G401.6 (cell line): Measurements from ENCODE around the gene C1orf21.

Experiments
- FAIRE-seq: peaks from 2 replicates; lab custom pipeline; 2012; peaks lifted over from hg19 to GRCh38; lab: Jason Lieb, UNC

Gene C1orf21

DNA sequence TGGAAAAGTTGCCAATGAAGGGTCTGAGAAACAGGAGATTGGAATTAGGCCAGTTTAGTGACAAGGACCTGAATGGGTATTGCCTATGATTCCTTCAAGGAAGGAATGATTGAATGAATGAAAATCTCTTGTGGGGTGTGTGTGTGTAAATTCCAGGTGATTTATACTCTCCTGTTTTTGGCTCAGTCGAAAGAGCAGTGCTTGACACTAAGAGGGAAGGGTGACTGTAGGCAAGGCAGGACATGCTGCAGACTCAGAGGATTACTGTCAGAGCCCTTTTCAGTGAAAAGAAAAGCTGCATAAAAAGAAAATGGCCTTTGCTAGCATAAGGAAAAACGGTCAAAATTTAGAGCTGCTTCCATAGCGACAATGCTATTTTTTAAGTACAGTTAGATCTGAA is 30.1 kb downstream of the C1orf21 start:
- no peak for FAIRE-seq

DNA sequence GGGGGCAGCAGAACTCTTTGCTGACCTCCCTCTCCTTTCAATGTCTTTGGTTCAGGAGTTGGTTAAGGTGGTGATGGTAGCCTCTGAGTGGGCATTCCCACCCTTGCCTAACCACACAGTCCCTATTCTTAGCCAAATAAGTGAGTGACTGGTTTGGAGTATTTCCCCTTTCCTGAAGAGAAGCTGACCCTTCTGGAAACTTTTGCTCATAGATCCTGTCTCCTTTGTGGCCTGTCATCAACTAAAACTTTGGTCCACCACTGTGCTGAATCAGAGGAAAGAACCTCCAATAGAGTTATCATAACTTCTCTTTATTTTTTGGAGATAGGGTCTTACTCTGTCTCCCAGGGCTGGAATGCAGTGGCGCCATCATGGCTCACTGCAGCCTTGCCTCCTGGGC is 31.1 kb downstream of the C1orf21 start:
- FAIRE-seq: no peak

DNA sequence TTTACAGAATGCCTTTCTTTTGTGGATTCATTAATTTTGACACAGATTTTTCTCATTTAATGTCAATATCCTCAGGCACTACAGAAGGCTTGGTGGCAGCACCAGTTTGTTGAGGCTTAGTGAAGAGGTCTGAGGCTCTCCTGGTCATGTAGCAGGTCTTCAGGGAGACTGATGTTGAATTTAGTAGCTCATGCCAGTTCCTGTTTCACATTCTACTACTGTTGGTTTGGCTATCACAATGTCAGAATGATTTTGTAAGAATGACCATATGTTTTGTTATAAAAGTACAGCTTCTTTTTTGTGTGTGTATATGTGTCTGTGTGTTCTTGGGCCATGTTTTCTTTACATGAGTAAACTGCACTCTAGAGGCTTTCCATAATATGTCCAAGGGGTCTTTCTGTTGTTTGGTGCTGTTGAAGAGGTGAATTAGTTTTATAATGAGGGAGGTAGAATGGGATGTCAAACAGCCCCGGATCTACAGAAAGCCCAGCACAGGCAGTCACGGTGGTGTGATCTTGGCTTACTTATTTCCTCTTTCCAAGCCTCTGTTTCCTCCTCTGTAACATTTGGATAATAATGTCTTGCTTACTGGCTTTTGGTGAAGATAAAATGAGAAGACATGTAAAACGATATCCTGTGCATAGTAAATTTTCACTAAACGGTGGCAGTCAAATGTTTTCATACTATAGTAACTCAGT is 32.0 kb downstream of the C1orf21 start:
- FAIRE-seq: no peak

DNA sequence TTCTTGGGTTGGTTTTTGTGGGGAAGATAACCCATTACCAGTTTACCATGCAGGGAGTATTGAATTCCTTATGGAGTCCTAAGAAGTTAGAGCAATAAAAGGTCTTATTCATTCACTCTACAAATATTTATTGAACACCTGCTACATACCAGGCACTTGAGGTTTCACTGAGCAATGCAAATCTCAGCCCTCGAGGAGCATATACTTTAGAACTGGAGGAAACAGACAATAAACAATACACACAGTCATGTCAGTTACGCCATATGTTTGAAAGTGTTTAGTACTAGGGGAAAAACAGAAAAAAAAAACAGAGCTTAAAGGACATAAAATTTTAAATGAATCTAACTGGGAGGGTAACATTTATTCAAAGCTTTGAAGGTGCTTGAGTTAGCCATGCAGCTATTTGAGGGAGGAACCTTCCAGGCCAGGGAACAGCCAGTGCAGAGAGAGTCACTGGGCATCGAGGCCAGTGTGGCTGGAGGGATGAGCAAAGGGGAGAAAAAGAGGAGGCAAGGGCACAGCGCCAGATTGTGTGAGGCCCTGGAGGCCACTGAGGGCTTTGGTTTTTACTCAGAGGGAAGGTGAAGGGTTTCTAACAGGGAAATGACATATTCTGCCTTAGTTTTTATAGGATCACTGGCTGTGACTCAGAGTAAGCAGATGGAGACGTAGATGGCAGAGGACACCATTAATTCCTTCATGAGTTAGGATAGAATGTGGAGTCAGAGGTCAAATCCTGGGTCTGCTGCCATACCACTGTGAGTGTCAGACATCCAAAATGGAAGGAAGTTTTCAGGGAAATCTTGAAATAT is 32.7 kb downstream of the C1orf21 start:
- FAIRE-seq: no peak

DNA sequence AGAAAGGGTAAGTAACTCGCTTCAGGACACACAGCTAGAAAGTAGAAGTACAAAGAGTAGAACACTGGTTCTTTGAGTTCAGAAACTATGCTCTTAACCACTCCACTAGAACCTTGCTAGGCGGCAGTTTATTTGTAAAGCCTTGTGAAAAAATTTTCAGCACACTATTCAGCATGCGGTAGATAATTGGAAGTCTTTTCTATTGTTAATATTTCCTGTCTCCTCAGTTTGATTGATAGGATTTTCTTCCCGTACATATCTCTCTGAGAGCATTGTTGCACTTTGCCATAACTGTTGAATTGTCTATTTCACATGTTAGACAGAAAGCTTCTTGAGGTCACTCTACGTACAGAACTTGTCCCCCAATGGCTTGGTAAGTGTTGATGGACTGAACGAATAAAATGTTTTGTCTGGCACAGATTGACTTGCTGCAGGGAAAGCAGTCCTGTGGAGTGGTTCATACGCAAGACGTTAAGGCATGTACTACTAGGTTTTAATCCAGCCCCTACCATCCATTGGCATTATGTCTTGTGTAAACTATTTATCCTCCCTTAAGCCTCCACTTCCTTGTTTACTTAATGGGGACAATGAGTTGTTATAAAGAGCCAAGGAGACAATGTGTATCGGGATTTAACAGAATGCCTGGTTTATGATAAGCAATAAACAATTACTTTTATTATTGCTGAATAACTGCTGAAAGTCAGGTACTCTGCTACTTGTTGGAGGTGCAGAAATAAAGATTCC is 35.8 kb downstream of the C1orf21 start:
- no peak for FAIRE-seq

DNA sequence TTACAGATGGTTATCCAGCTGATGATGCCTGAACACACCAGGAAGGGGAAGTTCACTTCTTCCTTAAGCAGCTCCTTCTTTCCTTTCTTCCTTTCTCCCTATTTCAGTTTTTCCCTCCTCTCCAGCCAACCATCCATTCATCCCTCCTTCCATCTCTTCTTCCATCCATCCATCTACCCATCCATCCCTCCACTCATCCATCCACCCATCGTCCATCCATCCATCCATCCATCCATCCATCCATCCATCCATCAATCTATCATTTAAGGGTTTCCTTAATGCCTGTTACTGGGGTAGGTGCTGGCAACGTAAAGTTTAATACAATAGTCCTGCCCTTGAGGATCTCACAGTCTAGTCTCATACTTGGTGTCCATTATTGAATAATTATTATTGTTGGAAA is 36.8 kb downstream of the C1orf21 start:
- no peak for FAIRE-seq

DNA sequence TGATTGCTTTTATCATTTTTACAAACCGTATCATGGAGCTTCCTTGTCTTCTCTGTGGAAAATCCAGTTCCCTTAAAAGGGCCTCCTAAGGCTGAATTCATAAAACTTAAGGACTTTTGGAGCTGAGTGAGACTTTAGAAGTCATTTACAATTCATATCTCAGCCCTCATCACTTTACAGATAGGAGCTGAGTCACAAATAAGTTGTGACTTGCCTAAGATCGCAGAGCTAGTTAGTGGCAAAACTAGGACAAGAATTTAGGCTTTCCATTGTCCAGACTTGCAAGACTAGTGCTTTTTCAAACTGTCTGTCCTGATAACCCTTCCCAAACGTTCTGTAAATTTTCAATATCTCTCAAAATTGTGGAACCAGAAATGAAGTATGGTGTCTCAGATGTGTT is 37.3 kb downstream of the C1orf21 start:
- no peak for FAIRE-seq

DNA sequence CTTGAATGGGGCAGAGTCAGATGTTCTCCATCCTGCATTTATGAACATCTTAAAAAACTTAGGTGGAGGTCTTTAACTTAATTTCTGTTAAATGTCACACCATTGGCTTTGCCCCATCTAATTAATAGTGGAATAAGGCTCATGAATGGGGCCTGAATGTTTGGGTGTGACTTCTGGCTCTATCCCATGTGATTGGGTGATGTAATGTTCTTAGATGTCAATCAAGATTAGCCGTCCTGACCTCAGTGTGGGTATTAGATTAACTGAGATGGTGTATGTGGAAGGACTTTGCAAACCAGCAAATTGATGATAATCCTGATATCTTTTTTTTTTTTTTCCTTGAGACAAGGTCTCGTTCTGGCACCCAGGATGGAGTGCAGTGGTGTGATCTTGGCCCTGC is 38.1 kb downstream of the C1orf21 start:
- FAIRE-seq: no peak

DNA sequence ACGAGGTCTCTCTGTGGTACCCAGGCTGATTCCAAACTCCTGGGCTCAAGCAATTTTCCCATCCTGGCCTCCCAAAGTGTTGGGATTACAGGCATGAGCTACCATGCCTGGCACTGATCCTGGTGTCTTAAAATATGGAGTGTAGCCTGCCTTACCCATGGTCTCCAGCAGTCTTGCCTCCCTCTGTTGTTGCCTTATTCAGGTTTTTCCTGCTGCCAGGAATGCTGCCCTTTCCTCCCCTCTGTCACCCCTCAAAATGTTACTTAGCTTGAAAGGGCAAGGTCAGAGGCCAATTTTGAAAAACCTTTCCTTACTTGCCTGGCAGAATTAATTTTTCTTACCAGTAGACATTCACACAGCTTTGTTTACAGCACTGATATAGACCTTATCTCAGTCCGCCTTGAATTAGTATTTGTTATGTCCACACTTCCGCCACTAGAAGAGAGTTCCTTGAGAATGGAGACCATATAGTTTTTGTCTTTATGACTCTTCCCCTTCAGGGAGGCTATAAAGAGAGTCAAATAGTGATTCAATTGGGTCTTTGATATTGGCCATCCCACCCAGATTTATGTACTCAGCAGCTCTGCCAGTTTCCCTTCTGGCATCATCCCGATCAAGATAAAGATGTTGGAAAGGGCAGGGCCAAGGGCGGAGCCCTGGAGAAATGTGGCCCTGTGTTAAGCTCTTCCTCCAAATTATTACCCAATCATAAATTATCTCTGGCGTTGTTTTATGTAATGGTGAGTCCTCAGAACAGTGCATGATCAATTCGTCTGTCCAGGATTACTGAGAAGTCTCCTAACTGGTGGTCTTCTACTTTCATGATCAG is 38.8 kb downstream of the C1orf21 start:
- no peak for FAIRE-seq

DNA sequence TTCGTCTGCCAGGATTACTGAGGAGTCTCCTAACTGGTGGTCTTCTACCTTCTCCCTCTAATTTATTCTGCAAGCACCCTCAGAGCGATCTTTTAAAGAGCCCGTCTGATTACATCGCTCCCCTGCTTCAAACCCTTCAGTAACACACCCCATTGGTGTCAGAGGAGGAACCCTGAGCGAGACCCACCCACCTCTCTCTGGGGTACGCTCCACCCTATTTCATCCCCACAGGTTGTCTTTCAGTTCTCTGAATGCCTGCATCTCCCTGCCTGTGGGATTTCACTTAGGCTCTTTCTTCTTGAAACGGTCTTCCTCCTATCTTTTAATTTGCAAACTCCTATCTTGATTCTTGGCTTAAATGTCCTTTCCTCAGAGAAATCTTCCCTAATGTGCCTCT is 39.4 kb downstream of the C1orf21 start:
- FAIRE-seq: no peak

DNA sequence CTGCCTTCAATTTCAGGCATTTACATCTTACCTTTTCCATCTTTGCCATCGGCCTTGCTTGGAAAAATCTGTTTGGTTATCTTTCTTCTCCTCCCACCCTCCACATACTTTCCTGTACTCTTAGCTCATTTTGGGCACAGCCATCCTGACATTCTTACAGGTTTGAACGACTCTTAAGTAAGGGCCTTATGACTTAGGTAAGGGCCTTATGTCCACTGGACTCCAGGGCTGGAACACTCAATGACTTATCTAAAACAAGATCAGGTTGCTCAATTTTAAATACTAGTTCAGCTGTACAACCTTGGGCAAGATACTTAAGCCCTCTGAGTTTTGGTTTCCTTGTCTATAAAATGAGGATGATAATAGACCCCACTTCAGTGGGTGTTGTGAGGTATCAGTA is 40.9 kb downstream of the C1orf21 start:
- FAIRE-seq: no peak

DNA sequence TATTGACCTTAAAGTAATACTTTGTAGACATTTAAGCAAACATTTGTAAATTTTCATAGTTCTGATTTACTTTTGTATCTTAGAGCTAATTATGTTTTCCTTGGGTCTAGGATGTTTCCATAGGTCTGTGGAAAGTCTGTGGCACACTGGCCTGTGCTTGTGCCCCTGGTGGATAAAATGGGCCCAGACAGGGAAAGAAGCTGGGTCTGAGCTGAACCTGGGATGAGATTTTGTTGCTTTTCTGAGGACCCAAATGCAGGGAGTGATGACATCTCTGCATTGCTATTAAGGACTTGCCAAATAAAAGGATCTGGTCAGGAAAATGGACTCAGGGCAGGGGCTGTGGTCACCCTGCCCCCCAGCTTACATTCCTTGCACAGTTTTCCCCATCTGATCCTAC is 41.8 kb downstream of the C1orf21 start:
- no peak for FAIRE-seq

DNA sequence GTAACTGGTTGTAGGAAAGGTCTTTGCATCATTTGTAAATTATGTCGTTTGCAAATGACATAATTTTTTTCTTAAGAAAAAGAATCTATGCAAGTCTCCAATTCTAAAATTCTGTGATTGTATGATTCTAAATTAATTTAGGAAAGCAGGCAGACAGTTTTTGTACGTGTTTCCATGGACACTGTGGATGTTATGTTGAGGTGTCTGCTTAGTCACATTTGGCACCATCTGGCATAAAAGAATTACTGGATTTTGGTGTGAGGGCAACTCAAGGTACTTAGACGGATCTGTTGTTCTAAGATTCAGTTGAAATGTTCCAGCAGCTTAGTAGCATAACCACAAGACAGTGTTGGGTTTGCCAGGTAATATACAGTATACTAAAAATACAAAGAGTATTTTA is 42.5 kb downstream of the C1orf21 start:
- FAIRE-seq: no peak

DNA sequence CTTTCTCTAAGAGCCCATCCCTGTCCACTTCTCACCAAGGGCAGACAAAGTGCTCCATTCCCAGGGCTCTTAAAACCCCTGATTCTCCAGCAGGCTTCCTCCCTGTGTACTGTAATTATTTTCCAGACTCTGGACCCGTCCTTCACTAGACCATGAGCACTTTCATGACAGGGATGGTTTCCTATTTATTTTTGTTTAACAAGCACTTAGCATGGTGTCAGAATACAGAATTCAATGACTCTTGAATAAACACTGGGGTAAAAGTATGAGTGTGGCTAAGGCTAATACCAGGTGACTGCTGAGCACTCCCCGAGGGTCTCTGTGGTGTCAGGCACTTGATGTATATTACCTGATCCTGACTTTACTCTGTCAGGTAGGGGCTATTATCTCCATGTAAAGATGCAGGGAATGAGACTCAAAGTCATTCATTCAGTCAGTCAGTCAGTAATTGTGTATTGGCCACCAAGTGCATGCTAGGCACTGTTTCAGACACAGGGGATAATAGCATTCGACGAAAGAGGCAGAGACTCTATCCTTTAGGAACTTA is 47.2 kb downstream of the C1orf21 start:
- FAIRE-seq: no peak

DNA sequence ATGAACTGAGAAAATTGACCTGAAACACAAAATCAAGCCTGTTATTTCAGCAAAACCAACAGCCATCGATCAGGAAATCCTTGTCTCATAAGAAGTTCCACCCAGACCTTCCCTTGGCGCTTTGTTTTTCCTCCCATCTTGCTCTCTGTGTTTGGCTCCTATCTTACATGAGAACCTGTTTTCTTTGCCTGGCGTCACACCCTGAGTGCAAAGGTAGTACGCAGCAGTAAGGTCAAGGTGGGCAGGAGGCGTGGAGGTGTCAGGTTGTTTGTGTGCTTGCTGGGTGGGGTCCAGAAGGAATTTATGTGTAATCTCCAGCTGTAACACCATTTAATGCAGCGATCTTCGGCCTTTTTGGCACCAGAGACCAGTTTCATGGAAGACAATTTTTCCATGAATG is 50.5 kb downstream of the C1orf21 start:
- no peak for FAIRE-seq

DNA sequence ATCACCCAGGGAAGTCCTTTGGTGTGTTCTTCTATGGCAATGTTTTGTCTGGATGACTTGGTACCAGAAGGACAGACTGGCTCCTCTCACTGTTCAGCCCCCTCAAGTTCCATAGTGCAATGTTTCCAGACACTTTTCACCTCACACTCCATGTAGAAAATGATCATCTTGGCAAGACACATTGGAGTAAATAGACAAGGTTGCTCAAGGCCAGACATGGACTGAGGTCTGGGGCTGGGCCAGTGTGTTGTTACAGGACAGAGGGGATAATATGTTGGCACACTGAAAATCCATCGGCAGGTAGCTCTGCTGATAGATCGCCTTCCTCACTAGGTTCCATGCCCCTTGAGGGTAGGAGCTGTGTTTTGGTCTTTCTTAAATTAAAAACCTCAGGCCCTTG is 51.5 kb downstream of the C1orf21 start:
- no peak for FAIRE-seq

DNA sequence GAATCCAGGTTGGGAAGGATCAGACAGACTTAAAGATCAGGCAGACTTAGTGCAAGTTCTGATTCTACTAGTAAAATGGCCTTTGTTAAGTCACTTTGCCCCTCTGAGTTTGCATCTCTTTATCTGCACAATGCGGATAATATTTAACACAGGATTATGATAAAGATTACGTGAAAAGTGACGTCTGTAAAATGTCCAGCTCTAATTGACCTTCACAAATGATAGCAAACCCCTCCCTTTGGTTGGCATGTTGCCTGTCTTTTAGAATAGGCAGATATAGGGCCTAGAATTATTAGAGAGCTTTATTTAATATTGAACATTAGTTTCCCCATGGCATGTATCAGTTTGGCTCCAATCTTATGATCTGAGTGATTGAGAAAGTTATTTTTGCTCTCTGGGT is 55.4 kb downstream of the C1orf21 start:
- FAIRE-seq: no peak

DNA sequence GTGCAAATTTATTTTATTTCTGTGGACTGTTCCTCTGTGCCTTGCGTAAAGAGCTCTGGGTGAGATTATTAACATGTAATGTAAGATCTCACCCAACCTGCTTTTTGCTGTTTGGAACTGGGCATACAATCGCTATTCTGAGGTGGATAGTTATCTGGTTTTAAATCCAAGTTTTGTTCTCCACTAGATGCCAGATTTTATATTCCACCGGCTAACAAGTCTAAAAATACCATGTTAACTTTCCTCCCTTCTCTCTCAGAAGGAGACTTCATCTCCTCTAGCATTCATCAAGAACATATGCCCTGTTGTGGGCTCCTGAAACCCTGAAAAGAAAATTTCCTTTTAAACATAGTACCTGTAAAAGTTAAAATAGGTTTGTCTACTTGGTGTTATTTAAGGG is 56.4 kb downstream of the C1orf21 start:
- FAIRE-seq: no peak

DNA sequence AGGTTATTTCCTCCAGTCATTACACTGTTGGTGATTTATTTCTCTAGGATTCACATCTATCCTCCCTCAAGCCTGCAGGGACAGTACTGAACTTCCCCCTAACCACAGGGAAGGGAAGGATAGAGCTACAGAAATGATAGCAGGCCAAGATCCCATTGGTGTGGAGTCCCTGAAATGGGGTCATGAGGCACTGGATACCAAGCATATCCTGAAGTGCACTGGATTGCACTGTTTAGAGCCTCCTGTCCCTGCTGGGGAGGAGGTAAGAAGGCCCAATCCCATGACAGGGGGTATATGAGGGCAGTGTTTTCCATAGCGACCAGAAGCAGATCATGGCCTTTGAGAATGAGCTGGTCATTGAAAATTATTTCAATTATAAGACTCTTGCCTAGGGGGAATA is 56.8 kb downstream of the C1orf21 start:
- FAIRE-seq: no peak

DNA sequence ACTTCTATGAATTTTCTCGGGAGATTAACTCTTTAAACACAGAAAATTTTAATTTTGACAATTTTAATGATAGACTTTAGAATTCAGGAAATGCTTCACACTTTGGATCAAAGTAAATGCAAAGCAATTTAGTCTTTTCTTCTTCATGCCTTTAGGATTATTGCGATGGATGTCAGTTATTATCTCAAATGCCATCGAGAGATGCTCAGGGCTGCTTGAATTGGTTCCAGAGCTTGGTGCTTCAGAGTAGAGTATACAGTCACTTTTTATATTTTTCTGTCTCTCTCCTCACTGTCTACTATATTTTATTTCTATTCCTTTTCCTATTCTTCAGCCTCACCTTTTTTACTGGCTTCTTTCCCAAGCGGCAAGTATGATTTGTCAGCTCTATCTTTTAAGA is 59.2 kb downstream of the C1orf21 start:
- no peak for FAIRE-seq

DNA sequence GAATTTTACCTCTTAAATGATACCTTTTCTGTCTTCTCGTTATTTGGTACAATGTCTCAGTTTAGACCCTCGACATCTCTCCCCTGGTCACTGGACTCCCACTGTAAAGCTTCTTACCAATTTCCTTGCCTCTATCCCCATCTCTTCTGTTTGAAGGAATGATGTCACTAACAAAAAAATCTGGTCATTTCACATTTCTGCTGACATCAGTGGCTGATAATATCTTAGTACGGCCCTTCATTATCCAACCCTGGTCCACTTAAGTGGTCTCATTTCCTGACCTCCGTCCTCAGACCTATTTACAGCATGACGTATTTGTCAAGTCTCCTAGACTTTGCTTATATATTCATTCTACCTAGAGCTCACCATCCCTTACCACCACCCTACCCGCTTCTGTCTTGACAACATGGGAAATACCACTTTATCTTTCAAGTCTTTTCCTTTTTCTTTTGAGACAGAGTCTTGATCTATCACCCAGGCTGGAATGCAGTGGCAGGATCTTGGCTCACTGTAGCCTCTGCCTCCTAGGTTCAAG is 60.9 kb downstream of the C1orf21 start:
- no peak for FAIRE-seq

DNA sequence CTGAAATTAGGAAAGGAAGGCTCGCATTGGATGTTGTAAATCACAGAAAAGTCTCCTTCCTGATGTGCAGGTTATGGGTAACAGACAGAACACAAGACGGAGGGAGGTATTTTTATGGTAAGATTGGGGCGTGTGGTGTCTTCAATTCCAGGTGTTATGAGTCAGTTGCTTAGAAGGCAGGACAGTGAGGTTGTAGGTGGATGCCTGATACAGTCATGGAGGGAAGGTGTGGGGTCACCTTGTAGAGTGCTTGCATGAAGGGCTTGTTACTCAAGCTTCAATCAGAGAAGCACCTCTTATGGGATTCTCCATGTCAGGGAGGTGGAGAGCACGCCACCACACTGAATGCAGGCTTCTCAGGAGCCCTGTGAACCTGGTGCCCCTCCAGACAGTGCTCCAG is 63.1 kb downstream of the C1orf21 start:
- FAIRE-seq: no peak
